NK-92 treated with Interleukin-12 subunit alpha and Interleukin-12 subunit beta, amount 100 ng/mL, for 24 hours (cell line): Measurements from ENCODE around the gene SLC20A1.

Source experiments
- DNase-seq: peaks from one replicate; lab custom pipeline; 2025; lab: John Stamatoyannopoulos, UW

SLC20A1 gene

GRCh38 chr2:112709703-112710102 lies 64.0 kb downstream of the SLC20A1 start:
- no peak for DNase-seq

GRCh38 chr2:112710956-112711750 lies 65.4 kb downstream of the SLC20A1 start:
- DNase-seq: no peak

GRCh38 chr2:112712465-112712864 lies 66.7 kb downstream of the SLC20A1 start:
- no peak for DNase-seq

GRCh38 chr2:112712903-112713584 lies 67.3 kb downstream of the SLC20A1 start:
- DNase-seq: no peak
